Measurements from ENCODE around the gene DYNC1LI2.

GRCh38 chr16:66706506-66706880, 44.9 kb downstream of the DYNC1LI2 start:
- TF ChIP-seq CTCF (IDR thresholded peaks at IDR 0.05 in 2 of 3, conservative IDR thresholded peaks at IDR 0.05 in 1 of 3; ENCODE audit: borderline replicate concordance in 1 of 3, insufficient read depth in 1 of 3, low read depth in 2 of 3, low read length in 2 of 3) (no peak), POLR2A (IDR thresholded peaks at IDR 0.05; ENCODE audit: borderline replicate concordance, extremely low read depth, insufficient read depth, insufficient read length) (no peak), EZH2phosphoT487 (IDR thresholded peaks at IDR 0.05; ENCODE audit: borderline replicate concordance) (no peak), EZH2 (IDR thresholded peaks at IDR 0.05) (no peak), POLR2AphosphoS5 (IDR thresholded peaks at IDR 0.05; ENCODE audit: low read depth, low read length) (no peak), ZNF274 (IDR thresholded peaks at IDR 0.05; ENCODE audit: low read depth, low read length) (no peak), ATF3 (IDR thresholded peaks at IDR 0.05) (no peak), RAD21 (IDR thresholded peaks at IDR 0.05; ENCODE audit: low read depth) (no peak), EGR1 (IDR thresholded peaks at IDR 0.05; ENCODE audit: low read depth) (no peak)

All from HCT116 (cell line).